ENCODE measurements around the gene RNU5D-1.

Gene RNU5D-1

GRCh38 chr1:44733365-44733764 lies 2.4 kb upstream of the RNU5D-1 start:
- Histone ChIP-seq H3K27ac (ENCODE audit: extremely low read depth, low read depth, low read length) (no peak overlapping the region), H3K9me3 (ENCODE audit: control insufficient read depth, insufficient read depth, low read depth, low read length) (no peaks in the 10 kb centered on the region), H3K36me3 (ENCODE audit: control insufficient read depth in 2 of 2, insufficient read depth in 1 of 2, low read length in 2 of 2) (no peaks in the 10 kb centered on the region), H3K4me1 (ENCODE audit: control insufficient read depth, insufficient read depth, low read length) (no peaks in the 10 kb centered on the region), H3K4me3 (ENCODE audit: low read depth, low read length) (no peak overlapping the region)
- ChIA-PET POLR2A (interaction anchor here (1.0 to 5.2 kb wide), 2 partner anchors 12 to 42 kb away, joined by 3 to 102 read pairs; partner anchors contain the start of gene RPS8), CTCF (interaction anchor here (0.6 to 7.9 kb wide), 5 partner anchors 15 to 105 kb away, joined by 3 to 87 read pairs (median 3); no protein-coding TSS in a partner anchor)
- 0 out of 2 replicates have a peak, but pooled peaks have one; percentile 28 for TF ChIP-seq ZNF366 (tag by site-specific recombination; conservative IDR thresholded peaks at IDR 0.05)
- no peak for TF ChIP-seq ZNF157 (tag by site-specific recombination; IDR thresholded peaks at IDR 0.05)
- peak; percentile 27; the same call in 1 of the 2 replicates for TF ChIP-seq ZNF335 (tag by site-specific recombination; conservative IDR thresholded peaks at IDR 0.05)
- TF ChIP-seq, protein P1, sequence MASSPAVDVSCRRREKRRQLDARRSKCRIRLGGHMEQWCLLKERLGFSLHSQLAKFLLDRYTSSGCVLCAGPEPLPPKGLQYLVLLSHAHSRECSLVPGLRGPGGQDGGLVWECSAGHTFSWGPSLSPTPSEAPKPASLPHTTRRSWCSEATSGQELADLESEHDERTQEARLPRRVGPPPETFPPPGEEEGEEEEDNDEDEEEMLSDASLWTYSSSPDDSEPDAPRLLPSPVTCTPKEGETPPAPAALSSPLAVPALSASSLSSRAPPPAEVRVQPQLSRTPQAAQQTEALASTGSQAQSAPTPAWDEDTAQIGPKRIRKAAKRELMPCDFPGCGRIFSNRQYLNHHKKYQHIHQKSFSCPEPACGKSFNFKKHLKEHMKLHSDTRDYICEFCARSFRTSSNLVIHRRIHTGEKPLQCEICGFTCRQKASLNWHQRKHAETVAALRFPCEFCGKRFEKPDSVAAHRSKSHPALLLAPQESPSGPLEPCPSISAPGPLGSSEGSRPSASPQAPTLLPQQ (tag by site-specific recombination; IDR thresholded peaks at IDR 0.05): peak; percentile 49; the same call in 1 of the 2 replicates

GRCh38 chr1:44724955-44725698 lies 5.8 kb downstream of the RNU5D-1 start:
- CTCF ChIA-PET: no interaction called here
- Histone ChIP-seq H3K4me1 (ENCODE audit: control insufficient read depth, insufficient read depth, low read length) (no peaks in the 10 kb centered on the region), H3K27ac (ENCODE audit: extremely low read depth, low read depth, low read length) (no peak overlapping the region), H3K9me3 (ENCODE audit: control insufficient read depth, insufficient read depth, low read depth, low read length) (no peaks in the 10 kb centered on the region), H3K36me3 (ENCODE audit: control insufficient read depth in 2 of 2, insufficient read depth in 1 of 2, low read length in 2 of 2) (no peaks in the 10 kb centered on the region), H3K4me3 (ENCODE audit: low read depth, low read length) (no peak overlapping the region)
- POLR2A ChIA-PET: no interaction called here
- TF ChIP-seq ZNF518A (tag by site-specific recombination; conservative IDR thresholded peaks at IDR 0.05; ENCODE audit: low read depth) (no peak), SALL2 (tag by site-specific recombination; IDR thresholded peaks at IDR 0.05; ENCODE audit: borderline replicate concordance) (no peak), TCF7L2 (IDR thresholded peaks at IDR 0.05; ENCODE audit: borderline replicate concordance, low read depth, low read length) (no peak), EGR2 (tag by site-specific recombination; IDR thresholded peaks at IDR 0.05; ENCODE audit: low read depth) (no peak), ZNF292 (tag by site-specific recombination; IDR thresholded peaks at IDR 0.05; ENCODE audit: borderline replicate concordance, low read depth) (no peak), ZNF521 (tag by site-specific recombination; IDR thresholded peaks at IDR 0.05) (no peak), SP3 (tag by site-specific recombination; IDR thresholded peaks at IDR 0.05) (no peak), ZNF221 (tag by site-specific recombination; IDR thresholded peaks at IDR 0.05; ENCODE audit: borderline replicate concordance) (no peak), ZBTB20 (tag by site-specific recombination; IDR thresholded peaks at IDR 0.05) (no peak), ZFP69B (tag by site-specific recombination; IDR thresholded peaks at IDR 0.05) (no peak), MEIS1 (CRISPR knock-in tag; IDR thresholded peaks at IDR 0.05; ENCODE audit: borderline replicate concordance) (no peak)
- TF ChIP-seq, protein P2, sequence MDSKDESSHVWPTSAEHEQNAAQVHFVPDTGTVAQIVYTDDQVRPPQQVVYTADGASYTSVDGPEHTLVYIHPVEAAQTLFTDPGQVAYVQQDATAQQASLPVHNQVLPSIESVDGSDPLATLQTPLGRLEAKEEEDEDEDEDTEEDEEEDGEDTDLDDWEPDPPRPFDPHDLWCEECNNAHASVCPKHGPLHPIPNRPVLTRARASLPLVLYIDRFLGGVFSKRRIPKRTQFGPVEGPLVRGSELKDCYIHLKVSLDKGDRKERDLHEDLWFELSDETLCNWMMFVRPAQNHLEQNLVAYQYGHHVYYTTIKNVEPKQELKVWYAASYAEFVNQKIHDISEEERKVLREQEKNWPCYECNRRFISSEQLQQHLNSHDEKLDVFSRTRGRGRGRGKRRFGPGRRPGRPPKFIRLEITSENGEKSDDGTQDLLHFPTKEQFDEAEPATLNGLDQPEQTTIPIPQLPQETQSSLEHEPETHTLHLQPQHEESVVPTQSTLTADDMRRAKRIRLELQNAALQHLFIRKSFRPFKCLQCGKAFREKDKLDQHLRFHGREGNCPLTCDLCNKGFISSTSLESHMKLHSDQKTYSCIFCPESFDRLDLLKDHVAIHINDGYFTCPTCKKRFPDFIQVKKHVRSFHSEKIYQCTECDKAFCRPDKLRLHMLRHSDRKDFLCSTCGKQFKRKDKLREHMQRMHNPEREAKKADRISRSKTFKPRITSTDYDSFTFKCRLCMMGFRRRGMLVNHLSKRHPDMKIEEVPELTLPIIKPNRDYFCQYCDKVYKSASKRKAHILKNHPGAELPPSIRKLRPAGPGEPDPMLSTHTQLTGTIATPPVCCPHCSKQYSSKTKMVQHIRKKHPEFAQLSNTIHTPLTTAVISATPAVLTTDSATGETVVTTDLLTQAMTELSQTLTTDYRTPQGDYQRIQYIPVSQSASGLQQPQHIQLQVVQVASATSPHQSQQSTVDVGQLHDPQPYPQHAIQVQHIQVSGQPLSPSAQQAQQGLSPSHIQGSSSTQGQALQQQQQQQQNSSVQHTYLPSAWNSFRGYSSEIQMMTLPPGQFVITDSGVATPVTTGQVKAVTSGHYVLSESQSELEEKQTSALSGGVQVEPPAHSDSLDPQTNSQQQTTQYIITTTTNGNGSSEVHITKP (tag by site-specific recombination; IDR thresholded peaks at IDR 0.05): no peak
- TF ChIP-seq, protein P3, sequence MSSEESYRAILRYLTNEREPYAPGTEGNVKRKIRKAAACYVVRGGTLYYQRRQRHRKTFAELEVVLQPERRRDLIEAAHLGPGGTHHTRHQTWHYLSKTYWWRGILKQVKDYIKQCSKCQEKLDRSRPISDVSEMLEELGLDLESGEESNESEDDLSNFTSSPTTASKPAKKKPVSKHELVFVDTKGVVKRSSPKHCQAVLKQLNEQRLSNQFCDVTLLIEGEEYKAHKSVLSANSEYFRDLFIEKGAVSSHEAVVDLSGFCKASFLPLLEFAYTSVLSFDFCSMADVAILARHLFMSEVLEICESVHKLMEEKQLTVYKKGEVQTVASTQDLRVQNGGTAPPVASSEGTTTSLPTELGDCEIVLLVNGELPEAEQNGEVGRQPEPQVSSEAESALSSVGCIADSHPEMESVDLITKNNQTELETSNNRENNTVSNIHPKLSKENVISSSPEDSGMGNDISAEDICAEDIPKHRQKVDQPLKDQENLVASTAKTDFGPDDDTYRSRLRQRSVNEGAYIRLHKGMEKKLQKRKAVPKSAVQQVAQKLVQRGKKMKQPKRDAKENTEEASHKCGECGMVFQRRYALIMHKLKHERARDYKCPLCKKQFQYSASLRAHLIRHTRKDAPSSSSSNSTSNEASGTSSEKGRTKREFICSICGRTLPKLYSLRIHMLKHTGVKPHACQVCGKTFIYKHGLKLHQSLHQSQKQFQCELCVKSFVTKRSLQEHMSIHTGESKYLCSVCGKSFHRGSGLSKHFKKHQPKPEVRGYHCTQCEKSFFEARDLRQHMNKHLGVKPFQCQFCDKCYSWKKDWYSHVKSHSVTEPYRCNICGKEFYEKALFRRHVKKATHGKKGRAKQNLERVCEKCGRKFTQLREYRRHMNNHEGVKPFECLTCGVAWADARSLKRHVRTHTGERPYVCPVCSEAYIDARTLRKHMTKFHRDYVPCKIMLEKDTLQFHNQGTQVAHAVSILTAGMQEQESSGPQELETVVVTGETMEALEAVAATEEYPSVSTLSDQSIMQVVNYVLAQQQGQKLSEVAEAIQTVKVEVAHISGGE (tag by site-specific recombination; conservative IDR thresholded peaks at IDR 0.05; ENCODE audit: low read depth): no peak
